Ovary (tissue), 9 donors: ENCODE results near the gene TMEM271. TPM values are rescaled to one million over a fixed set of nuclear protein-coding genes. Genes with fewer than 3 reads are reported as not detected.
"Not testable (repeated sequence)": the region's sequence is repeated elsewhere in the genome, so short reads cannot be mapped to it uniquely, and the experiment has no call there.

Experiments
- DNase-seq, 5 donors: peaks; one replicate each; pipeline ENCODE4 v3.0.0-alpha.2; 2019 to 2020
- H3K27ac ChIP-seq, 2 donors: fragments of 200-600 bp; one replicate each; pipeline versions ENCODE4 v1.5.1 to v1.8.0; 2019 to 2022
- H3K27me3 ChIP-seq: fragments of 200-600 bp; one replicate; pipeline ENCODE4 v1.8.0; 2022
- H3K36me3 ChIP-seq: fragments of 200-600 bp; sonication (generic); one replicate; pipeline ENCODE4 v1.5.1; 2019
- H3K4me1 ChIP-seq: one replicate; pipeline ENCODE4 v1.8.1; 2013; ENCODE audit warnings: mild to moderate bottlenecking, moderate library complexity; ENCODE audit not compliant: insufficient read depth
- H3K4me3 ChIP-seq: fragments of 200-600 bp; sonication (generic); one replicate; pipeline ENCODE4 v1.5.1; 2017
- H3K9me3 ChIP-seq, 2 donors: fragments of 200-600 bp in 1 of 2; sonication (generic) in 1 of 2; one replicate each; pipeline versions ENCODE4 v1.5.1 to v1.8.1; 2013 to 2019; ENCODE audit warnings: mild to moderate bottlenecking in 1 of 2, moderate library complexity in 1 of 2
- CTCF ChIP-seq, 3 donors: fragments of 450-650 bp in 2 of 3; fragments of 200-600 bp in 1 of 3; IDR thresholded peaks; one replicate each; pipeline versions ENCODE4 v1.5.1 to v1.8.0; 2016 to 2022; ENCODE audit warnings: antibody characterized with exemption in 3 of 3, mild to moderate bottlenecking in 1 of 3
- EP300 ChIP-seq: sonication (generic); formaldehyde crosslinking; IDR thresholded peaks from one replicate; pipeline ENCODE4 v1.6.1; 2017; ENCODE audit warnings: antibody characterized with exemption
- POLR2A ChIP-seq: fragments of 450-650 bp; IDR thresholded peaks from one replicate; pipeline ENCODE4 v1.6.1; 2017; ENCODE audit warnings: antibody characterized with exemption, mild to moderate bottlenecking, moderate library complexity
- WGBS, 3 donors: extraction: QIAGEN DNeasy Blood & Tissue Kit in 1 of 3; methylation state at CpG; one replicate each; pipeline versions ENCODE4 v1.1.5 to v1.1.7; 2013 to 2017; 5-methylcytosine and 5-hydroxymethylcytosine counted together
- intact Hi-C, 4 donors: fragments of 100-400 bp; cut with DNase I; formaldehyde crosslinking; loops; one replicate each; pipeline versions ENCODE4 v1.11.0 to v1.15.1; 2022 to 2023
- polyA plus RNA-seq, 2 donors: library from polyadenylated mRNA; stranded (reverse); fragments of 200-250 nt in 1 of 2; fragments of 350-450 nt in 1 of 2; fragmentation: Illumina TruSeq in 1 of 2; extraction: RNeasy Lipid Tissue Mini Kit (QIAGEN cat#74804) in 1 of 2; gene quantifications; one replicate each; pipeline ENCODE4 v1.2.3, GENCODE V29; 2013 to 2014
- total RNA-seq, 7 donors: library from RNA; depleted of rRNA in 2 of 7; stranded (reverse); fragments of >200 nt in 2 of 7; fragmentation: NEBNext Ultra II Directional in 3 of 7; extraction: Animal tissue kit (Norgen Biotek cat#: 25700) in 3 of 7; gene quantifications; one replicate each; pipeline versions ENCODE4 v1.1.0 to v1.2.4, GENCODE V29; 2016 to 2023
- donor health status: DM: no; HTN: no; CAD: no; lungs with moderate emphysema.
- donor health status: DM: no; HTN: no; CAD: no.
- donor health status: Bipolar disorder and iron deficiency.
- donor health status: DM: yes; HTN: yes; CAD: no.
- donor health status: DM: no; HTN: no; CAD: no.
- donor health status: DM: yes; HTN: yes; CAD: no.

TMEM271 gene
- total and polyA plus RNA-seq, 9 donors = not detected

- Histone ChIP-seq H3K4me3 (no peak overlapping the region), H3K9me3 (no peaks in the 10 kb centered on the region), H3K27ac (no peak overlapping the region), H3K36me3 (no peaks in the 10 kb centered on the region), H3K4me1 (no peaks in the 10 kb centered on the region), H3K27me3 (no peaks in the 10 kb centered on the region)
- no peak for TF ChIP-seq POLR2A
- TF ChIP-seq CTCF (IDR thresholded peaks at IDR 0.05) = no peak
- no peak for TF ChIP-seq EP300
- 74 to 77% (median 75%) methylated on average over 9 of the region's 9 CpGs for WGBS, 3 donors
- intact Hi-C loops = no loop called here
- no peak for DNase-seq
These were observed 16.0 kb downstream of the TMEM271 start for GRCh38 chr4:560061-560460.

- no peak overlapping the region for H3K27ac ChIP-seq
- H3K36me3 ChIP-seq = no peaks in the 10 kb centered on the region
- 82 to 90% (median 82%) methylated on average over 14 of the region's 14 CpGs for WGBS, 3 donors
- H3K4me3 ChIP-seq = no peak overlapping the region
- H3K9me3 ChIP-seq = no peaks in the 10 kb centered on the region
- DNase-seq = no peak
- no peaks in the 10 kb centered on the region for H3K27me3 ChIP-seq
- H3K4me1 ChIP-seq = no peaks in the 10 kb centered on the region
- intact Hi-C loops = no loop called here
- no peak for TF ChIP-seq EP300
- no peak for TF ChIP-seq CTCF (IDR thresholded peaks at IDR 0.05)
- no peak for TF ChIP-seq POLR2A
These were observed 20.4 kb downstream of the TMEM271 start for GRCh38 chr4:555566-556275.

- H3K27ac ChIP-seq, intact Hi-C loops, H3K27me3 ChIP-seq, DNase-seq, H3K9me3 ChIP-seq, H3K4me3 ChIP-seq, H3K36me3 ChIP-seq, H3K4me1 ChIP-seq: not testable (repeated sequence)
- WGBS, 3 donors = 69 to 79% (median 70%) methylated on average over 3 of the region's 3 CpGs
These were observed 21.2 kb downstream of the TMEM271 start for GRCh38 chr4:554793-555320.

- H3K36me3 ChIP-seq = no peaks in the 10 kb centered on the region
- no peak overlapping the region for H3K27ac ChIP-seq
- no peak overlapping the region for H3K4me3 ChIP-seq
- DNase-seq = no peak
- no peak for TF ChIP-seq POLR2A
- no peak for TF ChIP-seq EP300
- TF ChIP-seq CTCF (IDR thresholded peaks at IDR 0.05) = no peak
- no peaks in the 10 kb centered on the region for H3K27me3 ChIP-seq
- H3K4me1 ChIP-seq = no peaks in the 10 kb centered on the region
- WGBS, 3 donors = 71 to 76% (median 75%) methylated on average over 5 of the region's 5 CpGs
- H3K9me3 ChIP-seq = no peaks in the 10 kb centered on the region
- intact Hi-C loops = no loop called here
These were observed 24.1 kb downstream of the TMEM271 start for GRCh38 chr4:552019-552418.

- 93 to 94% (median 94%) methylated on average over 22 to 26 of the region's 27 CpGs for WGBS, 3 donors
These were observed 25.8 kb downstream of the TMEM271 start for GRCh38 chr4:550268-550667.

More at GRCh38 chr4:550268-550667, 25.8 kb downstream of the TMEM271 start:
- H3K27me3 ChIP-seq, H3K27ac ChIP-seq, H3K36me3 ChIP-seq, H3K4me1 ChIP-seq, H3K4me3 ChIP-seq, DNase-seq, intact Hi-C loops, H3K9me3 ChIP-seq: not testable (repeated sequence)
